ENCODE results near the gene GOLM1. TPM values are rescaled to one million over a fixed set of nuclear protein-coding genes. Genes with fewer than 3 reads are reported as not detected.

GOLM1 gene
- total and polyA plus RNA-seq, 2 donors (not counting 1 experiment from before 2014, with no cell fraction given), result 0.54 TPM; not detected in 1

DNA sequence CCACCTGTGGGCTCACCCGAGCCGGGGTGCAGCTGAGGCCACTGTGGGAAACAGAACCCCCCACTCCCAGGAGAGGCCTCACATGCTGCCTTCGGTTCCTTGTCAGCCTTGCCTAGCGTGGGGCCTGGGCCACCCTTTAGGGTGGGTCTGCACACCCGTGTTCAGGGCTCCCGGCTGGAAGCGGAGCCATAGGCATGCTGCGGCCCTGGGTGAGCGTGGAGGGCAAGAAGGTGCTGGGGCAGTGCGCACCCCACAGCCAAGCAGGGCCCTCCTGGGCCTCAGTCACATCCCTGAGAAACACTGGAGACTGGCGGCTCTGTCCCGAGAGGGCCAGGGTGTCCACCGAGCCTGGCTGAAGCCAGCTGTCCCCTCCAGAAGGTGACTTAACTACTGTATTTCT, 41.9 kb downstream of the GOLM1 start:
- TF ChIP-seq, protein P1, sequence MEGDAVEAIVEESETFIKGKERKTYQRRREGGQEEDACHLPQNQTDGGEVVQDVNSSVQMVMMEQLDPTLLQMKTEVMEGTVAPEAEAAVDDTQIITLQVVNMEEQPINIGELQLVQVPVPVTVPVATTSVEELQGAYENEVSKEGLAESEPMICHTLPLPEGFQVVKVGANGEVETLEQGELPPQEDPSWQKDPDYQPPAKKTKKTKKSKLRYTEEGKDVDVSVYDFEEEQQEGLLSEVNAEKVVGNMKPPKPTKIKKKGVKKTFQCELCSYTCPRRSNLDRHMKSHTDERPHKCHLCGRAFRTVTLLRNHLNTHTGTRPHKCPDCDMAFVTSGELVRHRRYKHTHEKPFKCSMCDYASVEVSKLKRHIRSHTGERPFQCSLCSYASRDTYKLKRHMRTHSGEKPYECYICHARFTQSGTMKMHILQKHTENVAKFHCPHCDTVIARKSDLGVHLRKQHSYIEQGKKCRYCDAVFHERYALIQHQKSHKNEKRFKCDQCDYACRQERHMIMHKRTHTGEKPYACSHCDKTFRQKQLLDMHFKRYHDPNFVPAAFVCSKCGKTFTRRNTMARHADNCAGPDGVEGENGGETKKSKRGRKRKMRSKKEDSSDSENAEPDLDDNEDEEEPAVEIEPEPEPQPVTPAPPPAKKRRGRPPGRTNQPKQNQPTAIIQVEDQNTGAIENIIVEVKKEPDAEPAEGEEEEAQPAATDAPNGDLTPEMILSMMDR (IDR thresholded peaks at IDR 0.05), result no peak
- no peak for TF ChIP-seq EZH2 (IDR thresholded peaks at IDR 0.05; ENCODE audit: borderline replicate concordance, insufficient read depth, low read depth, low read length, poor library complexity, severe bottlenecking)
- CTCF ChIA-PET, result interaction anchor here (0.7 kb wide), 1 partner anchor 75 kb away, joined by 3 read pairs; no protein-coding TSS in a partner anchor
- Histone ChIP-seq H3K4me1 (ENCODE audit: control insufficient read depth in 2 of 2, insufficient read depth in 2 of 2, low read length in 2 of 2) (no peaks in the 10 kb centered on the region), H3K79me2 (ENCODE audit: control insufficient read depth, insufficient read depth, low read length) (no peaks in the 10 kb centered on the region), H3K4me2 (replicated peaks; ENCODE audit: low read depth, low read length, poor library complexity, severe bottlenecking) (no peak overlapping the region), H3K4me3 (ENCODE audit: control extremely low read depth in 1 of 5, extremely low read depth in 1 of 5, insufficient read depth in 1 of 5, low read depth in 2 of 5, low read length in 4 of 5) (no peak overlapping the region), H3K9ac (ENCODE audit: low read length) (no peak overlapping the region), H2AFZ (ENCODE audit: insufficient read depth, low read depth, low read length, poor library complexity, severe bottlenecking) (no peak overlapping the region), H3K9me3 (ENCODE audit: control extremely low read depth in 1 of 3, control insufficient read depth in 2 of 3, insufficient read depth in 1 of 3, low read length in 2 of 3) (peaks cover 0 to 11% (median 0%) of the 10 kb centered on the region in 3 donors), H3K36me3 (replicated peaks in 1 of 2; ENCODE audit: control extremely low read depth in 1 of 2, control insufficient read depth in 1 of 2, extremely low read depth in 1 of 2, insufficient read depth in 2 of 2, low read length in 1 of 2) (no peaks in the 10 kb centered on the region), H3K27me3 (replicated peaks in 1 of 4; ENCODE audit: control extremely low read depth in 1 of 4, control insufficient read depth in 3 of 4, insufficient read depth in 4 of 4, low read length in 3 of 4) (no peaks in the 10 kb centered on the region), H4K20me1 (ENCODE audit: control insufficient read depth, insufficient read depth, low read length, poor library complexity, severe bottlenecking) (no peaks in the 10 kb centered on the region), H3K27ac (ENCODE audit: low read length in 2 of 2) (no peak overlapping the region)
- ATAC-seq (ENCODE audit: low read depth) (no peak), DNase-seq (no peak)
- WGBS (ENCODE audit: insufficient coverage), result 95% methylated on average over 13 of the region's 13 CpGs
- intact Hi-C loops (cut with micrococcal nuclease), result no loop called here
- no peaks in the 10 kb centered on the region for H3K9me3 Mint-ChIP-seq (ENCODE audit: insufficient read depth)
- H3K4me1 Mint-ChIP-seq, result no peaks in the 10 kb centered on the region
- no peak overlapping the region for H3K27ac Mint-ChIP-seq
- H3K27me3 Mint-ChIP-seq, result peaks cover 16% of the 10 kb centered on the region
- POLR2A ChIA-PET, result no interaction called here
- no peak overlapping the region for H3K4me3 Mint-ChIP-seq

DNA sequence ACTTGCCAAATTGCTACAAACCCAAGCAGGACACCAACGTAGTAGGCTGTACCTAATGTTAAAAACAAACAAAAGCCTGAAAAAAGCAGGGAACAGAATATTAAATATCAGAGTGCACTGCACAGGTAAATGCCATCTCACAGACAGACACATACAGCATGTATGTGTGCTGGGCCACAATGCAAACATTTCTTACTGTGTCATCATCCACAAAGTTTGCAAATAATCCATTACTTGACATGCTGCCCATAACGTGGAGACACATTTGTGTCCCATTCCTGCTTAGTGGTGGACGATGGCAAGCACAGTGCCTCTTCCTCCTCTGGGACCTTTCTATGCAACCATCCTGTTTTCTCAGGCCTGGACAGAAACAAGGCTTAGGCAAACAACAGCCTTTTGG, 44.7 kb downstream of the GOLM1 start:
- H3K9me3 Mint-ChIP-seq (ENCODE audit: insufficient read depth), result no peaks in the 10 kb centered on the region
- ATAC-seq (ENCODE audit: low read depth), result no peak

More for the DNA sequence above, 44.7 kb downstream of the GOLM1 start:
- Mint-ChIP-seq H3K4me1 (no peaks in the 10 kb centered on the region), H3K4me3 (no peak overlapping the region), H3K27ac (no peak overlapping the region), H3K27me3 (peaks cover 16% of the 10 kb centered on the region)
- Histone ChIP-seq H3K4me2 (replicated peaks; ENCODE audit: low read depth, low read length, poor library complexity, severe bottlenecking) (no peak overlapping the region), H3K4me1 (ENCODE audit: control insufficient read depth in 2 of 2, insufficient read depth in 2 of 2, low read length in 2 of 2) (no peaks in the 10 kb centered on the region), H4K20me1 (ENCODE audit: control insufficient read depth, insufficient read depth, low read length, poor library complexity, severe bottlenecking) (no peaks in the 10 kb centered on the region), H3K9ac (ENCODE audit: low read length) (no peak overlapping the region), H2AFZ (ENCODE audit: insufficient read depth, low read depth, low read length, poor library complexity, severe bottlenecking) (no peak overlapping the region), H3K79me2 (ENCODE audit: control insufficient read depth, insufficient read depth, low read length) (no peaks in the 10 kb centered on the region), H3K36me3 (replicated peaks in 1 of 2; ENCODE audit: control extremely low read depth in 1 of 2, control insufficient read depth in 1 of 2, extremely low read depth in 1 of 2, insufficient read depth in 2 of 2, low read length in 1 of 2) (no peaks in the 10 kb centered on the region), H3K4me3 (ENCODE audit: control extremely low read depth in 1 of 5, extremely low read depth in 1 of 5, insufficient read depth in 1 of 5, low read depth in 2 of 5, low read length in 4 of 5) (no peak overlapping the region), H3K27ac (ENCODE audit: low read length in 2 of 2) (no peak overlapping the region), H3K27me3 (replicated peaks in 1 of 4; ENCODE audit: control extremely low read depth in 1 of 4, control insufficient read depth in 3 of 4, insufficient read depth in 4 of 4, low read length in 3 of 4) (no peaks in the 10 kb centered on the region), H3K9me3 (ENCODE audit: control extremely low read depth in 1 of 3, control insufficient read depth in 2 of 3, insufficient read depth in 1 of 3, low read length in 2 of 3) (peaks cover 0 to 13% (median 0%) of the 10 kb centered on the region in 3 donors)
- ChIA-PET POLR2A (no interaction called here), CTCF (no interaction called here)
- TF ChIP-seq, protein P1 (IDR thresholded peaks at IDR 0.05), result no peak
- TF ChIP-seq EZH2 (IDR thresholded peaks at IDR 0.05; ENCODE audit: borderline replicate concordance, insufficient read depth, low read depth, low read length, poor library complexity, severe bottlenecking), result no peak
- 89% methylated on average over 3 of the region's 3 CpGs for WGBS (ENCODE audit: insufficient coverage)
- no peak for DNase-seq
- intact Hi-C loops (cut with micrococcal nuclease), result no loop called here
